Measurements from ENCODE around the gene HERC2.

DNA sequence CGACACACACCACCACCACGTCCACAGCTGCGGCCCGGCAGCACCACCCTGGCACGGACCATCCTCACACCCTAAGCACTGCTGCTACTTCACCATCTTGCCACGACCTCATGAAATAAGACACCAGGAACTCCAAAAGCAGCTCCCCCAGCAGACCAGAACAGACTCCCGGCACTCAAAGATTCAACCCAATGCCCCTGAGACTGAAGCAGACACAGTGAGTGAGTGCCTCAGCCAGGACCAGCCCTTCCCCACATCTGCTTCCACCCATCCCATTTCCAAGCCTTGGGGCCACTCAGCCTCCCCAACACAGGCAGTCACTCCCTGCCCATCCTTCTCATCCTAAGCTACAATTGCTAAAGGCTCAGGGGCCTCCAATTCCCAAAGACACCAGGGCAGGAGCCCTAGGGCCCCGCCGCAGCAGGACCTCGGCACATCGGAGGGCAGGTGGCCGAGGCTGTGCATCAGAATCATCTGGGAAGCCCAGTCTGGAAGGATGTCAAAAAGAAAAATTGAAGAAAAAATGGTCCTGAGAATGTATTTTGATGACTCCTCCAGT lies 204.5 kb downstream of the HERC2 start:
- TF ChIP-seq EP300 (IDR thresholded peaks at IDR 0.05; ENCODE audit: borderline replicate concordance in 1 of 2, low read depth in 2 of 2, low read length in 2 of 2) (no peak), POLR2A (IDR thresholded peaks at IDR 0.05; ENCODE audit: control extremely low read depth in 1 of 2, low read depth in 2 of 2, low read length in 2 of 2) (no peak), SP1 (IDR thresholded peaks at IDR 0.05; ENCODE audit: low read depth, low read length) (no peak), EZH2 (IDR thresholded peaks at IDR 0.05; ENCODE audit: low read depth, low read length, severe bottlenecking) (no peak), KDM1A (IDR thresholded peaks at IDR 0.05; ENCODE audit: borderline replicate concordance, low read length) (no peak), SAP30 (IDR thresholded peaks at IDR 0.05; ENCODE audit: insufficient read depth, insufficient replicate concordance, low read length) (no peak)
- TF ChIP-seq, protein P1, sequence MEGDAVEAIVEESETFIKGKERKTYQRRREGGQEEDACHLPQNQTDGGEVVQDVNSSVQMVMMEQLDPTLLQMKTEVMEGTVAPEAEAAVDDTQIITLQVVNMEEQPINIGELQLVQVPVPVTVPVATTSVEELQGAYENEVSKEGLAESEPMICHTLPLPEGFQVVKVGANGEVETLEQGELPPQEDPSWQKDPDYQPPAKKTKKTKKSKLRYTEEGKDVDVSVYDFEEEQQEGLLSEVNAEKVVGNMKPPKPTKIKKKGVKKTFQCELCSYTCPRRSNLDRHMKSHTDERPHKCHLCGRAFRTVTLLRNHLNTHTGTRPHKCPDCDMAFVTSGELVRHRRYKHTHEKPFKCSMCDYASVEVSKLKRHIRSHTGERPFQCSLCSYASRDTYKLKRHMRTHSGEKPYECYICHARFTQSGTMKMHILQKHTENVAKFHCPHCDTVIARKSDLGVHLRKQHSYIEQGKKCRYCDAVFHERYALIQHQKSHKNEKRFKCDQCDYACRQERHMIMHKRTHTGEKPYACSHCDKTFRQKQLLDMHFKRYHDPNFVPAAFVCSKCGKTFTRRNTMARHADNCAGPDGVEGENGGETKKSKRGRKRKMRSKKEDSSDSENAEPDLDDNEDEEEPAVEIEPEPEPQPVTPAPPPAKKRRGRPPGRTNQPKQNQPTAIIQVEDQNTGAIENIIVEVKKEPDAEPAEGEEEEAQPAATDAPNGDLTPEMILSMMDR (IDR thresholded peaks at IDR 0.05; ENCODE audit: control extremely low read depth in 1 of 3, insufficient read depth in 1 of 3, low read depth in 1 of 3, low read length in 3 of 3) = no peak
- TF ChIP-seq, protein P2, sequence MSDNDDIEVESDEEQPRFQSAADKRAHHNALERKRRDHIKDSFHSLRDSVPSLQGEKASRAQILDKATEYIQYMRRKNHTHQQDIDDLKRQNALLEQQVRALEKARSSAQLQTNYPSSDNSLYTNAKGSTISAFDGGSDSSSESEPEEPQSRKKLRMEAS (IDR thresholded peaks at IDR 0.05) = no peak
